Stimulated activated CD4-positive, alpha-beta T cell treated with anti-CD3 and anti-CD28 coated beads, TNF-alpha, amount 100 ng/mL, for 4 hours (primary cell): ENCODE results near the gene GOLGA6L25.
"Not testable (repeated sequence)": the region's sequence is repeated elsewhere in the genome, so short reads cannot be mapped to it uniquely, and the experiment has no call there.

ENCODE experiments used
- DNase-seq, 3 experiments: peaks; one replicate each; pipeline ENCODE4 v3.0.0-alpha.2; 2020; ENCODE audit warnings: low read depth in 3 of 3

GOLGA6L25 gene, protein sequence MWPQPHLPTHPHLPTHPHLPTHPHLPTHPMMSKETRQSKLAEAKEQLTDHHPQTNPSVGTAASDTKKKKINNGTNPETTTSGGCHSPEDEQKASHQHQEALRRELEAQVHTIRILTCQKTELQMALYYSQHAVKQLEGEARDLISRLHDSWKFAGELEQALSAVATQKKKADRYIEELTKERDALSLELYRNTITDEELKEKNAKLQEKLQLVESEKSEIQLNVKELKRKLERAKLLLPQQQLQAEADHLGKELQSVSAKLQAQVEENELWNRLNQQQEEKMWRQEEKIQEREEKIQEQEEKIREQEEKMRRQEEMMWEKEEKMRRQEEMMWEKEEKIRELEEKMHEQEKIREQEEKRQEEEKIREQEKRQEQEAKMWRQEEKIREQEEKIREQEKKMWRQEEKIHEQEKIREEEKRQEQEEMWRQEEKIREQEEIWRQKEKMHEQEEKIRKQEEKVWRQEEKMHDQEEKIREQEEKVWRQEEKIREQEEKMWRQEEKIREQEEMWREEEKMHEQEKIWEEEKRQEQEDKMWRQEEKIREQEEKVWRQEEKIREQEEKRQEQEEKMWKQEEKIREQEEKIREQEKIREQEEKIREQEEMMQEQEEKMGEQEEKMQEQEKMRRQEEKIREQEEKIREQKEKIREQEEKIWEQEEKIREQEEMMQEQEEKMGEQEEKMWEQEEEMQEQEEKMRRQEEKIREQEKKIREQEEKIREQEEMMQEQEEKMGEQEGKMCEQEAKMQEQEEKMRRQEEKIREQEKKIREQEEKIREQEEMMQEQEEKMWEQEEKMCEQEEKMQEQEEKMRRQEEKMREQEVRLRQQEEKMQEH

DNA sequence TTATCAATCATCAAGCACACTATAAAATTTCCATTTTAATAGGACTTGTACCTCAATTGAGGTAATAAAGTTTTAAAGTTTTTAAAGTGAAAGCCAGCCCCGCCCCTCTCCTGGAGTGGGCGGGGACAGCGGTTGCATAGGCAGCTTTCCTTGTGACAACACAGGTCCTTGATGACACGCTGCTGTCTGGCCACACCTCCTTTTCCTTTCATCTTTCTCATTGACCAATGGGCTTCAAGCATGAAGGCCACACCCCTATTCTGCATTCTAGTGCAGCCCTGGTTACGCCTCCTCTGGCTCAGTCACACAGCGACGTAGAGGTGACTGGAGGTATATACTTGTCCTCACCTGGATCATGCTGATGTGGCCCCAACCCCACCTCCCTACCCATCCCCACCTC is at the start of gene GOLGA6L25:
Gene GOLGA6L25 (plus strand): TSS at position 301 of the 400 bp plus-strand sequence. CDS start 61 bp downstream, at position 362.
- not testable (repeated sequence) for DNase-seq

DNA sequence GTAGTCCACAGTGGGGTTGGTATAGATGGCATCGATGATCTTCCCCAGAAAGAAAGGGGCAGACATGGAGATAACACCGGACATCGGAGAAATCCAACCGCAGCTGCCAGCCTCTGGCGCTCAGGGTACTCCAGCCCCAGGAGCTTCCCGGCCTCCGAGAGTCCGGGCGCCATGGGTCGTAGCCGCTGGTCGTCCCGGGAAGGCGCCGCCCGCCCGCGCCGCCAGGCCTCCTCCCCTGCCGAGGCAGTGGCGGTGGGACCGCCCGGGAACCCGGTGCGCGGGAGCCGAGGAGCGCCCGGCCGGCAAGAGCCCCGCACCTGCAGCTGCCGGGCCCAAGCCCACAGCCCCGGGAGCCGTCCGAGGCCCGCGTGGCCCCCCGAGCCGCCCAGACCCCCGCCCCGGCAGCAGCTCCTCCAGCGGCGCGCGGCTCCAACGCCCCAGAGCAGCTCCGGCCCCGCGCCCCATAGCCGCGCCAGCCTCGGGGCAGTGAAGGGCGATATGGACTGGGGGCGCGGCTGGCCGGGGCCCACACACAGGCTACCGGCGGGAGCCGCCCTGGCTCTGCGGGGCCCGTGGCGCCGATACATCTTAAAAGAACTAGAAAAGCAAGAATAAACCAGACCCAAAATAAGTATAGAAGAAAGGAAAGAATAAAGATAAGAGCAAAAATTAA is 45.0 kb upstream of the GOLGA6L25 start:
- DNase-seq, result not testable (repeated sequence)

DNA sequence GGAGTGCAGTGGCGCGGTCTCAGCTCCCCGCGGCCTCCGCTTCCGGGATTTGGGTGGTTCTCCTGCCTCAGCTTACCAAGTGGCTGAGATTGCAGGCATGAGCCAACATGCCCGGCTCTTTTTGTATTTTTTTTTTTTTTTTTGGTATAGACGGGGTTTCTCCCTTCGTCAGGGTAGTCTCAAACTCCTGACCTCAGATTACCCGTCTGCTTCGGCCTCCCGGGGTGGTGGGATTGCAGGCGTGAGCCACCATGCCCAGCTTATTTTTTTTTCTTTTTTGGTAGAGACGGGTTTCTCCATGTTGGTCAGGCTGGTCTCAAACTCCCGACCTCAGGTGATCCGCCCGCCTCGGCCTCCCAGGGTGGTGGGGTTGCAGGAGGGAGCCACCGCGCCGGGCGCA is 39.2 kb upstream of the GOLGA6L25 start:
- DNase-seq, result not testable (repeated sequence)

DNA sequence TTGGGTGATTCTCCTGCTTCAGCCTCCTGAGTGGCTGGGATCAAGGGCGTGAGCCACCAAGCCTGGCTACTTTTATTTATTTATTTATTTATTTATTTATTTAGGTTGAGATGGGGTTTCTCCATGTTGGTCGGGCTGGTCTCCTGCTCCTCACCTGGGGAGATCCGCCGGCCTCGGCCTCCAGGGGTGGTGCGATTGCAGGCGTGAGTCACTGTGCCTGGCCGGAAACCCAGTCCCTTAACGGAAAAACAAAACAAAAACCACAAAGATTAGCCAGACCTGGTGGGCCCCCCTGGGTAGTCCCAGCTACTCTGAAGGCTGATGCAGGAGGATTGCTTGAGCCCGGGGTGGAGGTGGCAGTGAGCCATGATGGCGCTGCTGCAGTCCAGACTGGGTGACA is 38.2 kb upstream of the GOLGA6L25 start:
- DNase-seq, result not testable (repeated sequence)

DNA sequence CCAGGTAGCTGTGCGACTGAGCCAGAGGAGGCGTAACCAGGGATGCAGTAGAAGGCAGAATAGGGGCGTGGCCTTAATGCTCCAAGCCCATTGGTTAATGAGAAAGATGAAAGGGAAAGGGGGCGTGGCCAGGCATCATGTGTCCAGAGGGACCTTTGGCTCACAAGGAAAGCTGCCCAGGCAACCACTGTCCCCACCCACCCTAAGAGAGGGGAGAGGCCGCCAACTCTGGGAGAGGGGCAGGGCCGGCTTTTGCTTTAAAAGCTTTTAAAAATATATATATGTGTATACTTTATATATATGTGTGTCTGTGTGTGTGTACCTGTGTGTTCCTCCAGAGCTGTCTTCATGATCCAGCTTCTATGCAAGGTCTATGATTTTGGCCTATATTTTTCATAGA is 20.4 kb upstream of the GOLGA6L25 start, which contains the start of gene GOLGA8G:
Gene GOLGA8G (minus strand): TSS at position 18 of the 400 bp plus-strand sequence. CDS start 62 bp downstream, outside the sequence.
- not testable (repeated sequence) for DNase-seq

DNA sequence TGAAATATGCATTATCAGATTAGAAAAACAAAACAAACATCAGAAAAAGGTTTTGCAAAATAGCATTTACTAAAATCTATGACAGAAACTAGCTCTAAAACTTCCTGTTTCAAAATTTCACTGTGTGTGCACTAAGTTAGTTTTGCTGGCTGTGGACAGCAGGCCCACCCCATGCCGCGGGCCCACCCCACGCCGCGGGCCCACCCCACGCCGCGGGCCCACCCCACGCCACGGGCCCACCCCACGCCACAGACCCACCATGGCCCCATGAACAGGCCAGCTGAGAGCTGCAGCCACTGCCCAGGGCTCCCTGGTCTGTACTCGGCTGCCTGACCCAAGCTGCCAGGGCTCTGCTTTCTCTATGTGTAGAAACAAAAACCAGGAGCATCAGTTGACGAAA is 20.0 kb downstream of the GOLGA6L25 start:
- not testable (repeated sequence) for DNase-seq

DNA sequence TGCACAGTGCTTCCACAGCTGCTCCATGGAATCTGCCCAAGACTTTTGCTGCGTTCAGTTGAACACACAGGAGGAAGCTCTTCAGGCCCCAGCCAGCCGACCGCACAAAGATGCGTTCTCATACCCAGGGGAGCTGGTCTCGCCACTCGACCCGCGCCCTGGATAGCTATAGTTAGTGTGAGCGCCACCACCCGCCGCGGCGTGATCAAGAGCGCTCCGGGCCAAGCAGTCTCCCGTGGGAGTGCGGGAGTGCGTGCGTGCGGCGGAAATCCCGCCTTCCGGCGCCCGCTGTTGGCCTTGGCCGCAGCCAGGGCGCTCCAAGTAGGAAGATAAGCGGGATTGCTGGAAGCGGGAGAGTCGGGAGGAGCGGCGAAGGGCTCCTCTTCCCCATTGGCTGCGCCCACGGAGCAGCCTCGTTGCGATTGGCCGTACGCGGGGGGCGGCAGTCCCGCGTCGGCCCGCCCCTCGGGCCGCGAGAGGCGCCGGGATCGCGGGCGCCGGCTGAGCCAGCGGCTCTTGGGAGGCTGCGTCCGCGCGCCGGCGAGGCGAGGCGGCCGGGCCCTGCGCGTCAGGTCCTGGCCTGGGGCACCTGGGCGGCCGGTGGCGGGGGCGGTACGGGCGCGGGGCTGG is 35.7 kb downstream of the GOLGA6L25 start:
- not testable (repeated sequence) for DNase-seq

DNA sequence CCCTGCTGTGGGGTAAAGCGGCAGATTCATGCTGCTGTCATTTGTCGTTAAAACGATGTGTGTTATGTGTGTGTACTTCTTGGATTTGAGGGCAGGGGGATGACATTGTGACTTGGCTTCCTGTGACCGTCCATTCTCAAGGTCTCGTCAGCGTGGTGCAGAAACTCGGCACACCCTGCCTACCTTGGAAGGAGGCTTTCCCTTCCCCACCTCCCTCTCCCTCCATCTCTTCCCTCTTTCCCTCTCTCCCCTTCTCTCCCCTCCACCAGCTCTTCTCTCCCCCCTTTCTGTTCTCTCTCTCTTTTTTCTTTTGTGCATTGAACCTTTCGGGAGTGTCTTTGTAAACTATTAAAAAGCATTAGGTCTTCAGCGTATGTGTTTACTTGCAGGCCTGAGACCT is 36.4 kb downstream of the GOLGA6L25 start:
- DNase-seq, result not testable (repeated sequence)

DNA sequence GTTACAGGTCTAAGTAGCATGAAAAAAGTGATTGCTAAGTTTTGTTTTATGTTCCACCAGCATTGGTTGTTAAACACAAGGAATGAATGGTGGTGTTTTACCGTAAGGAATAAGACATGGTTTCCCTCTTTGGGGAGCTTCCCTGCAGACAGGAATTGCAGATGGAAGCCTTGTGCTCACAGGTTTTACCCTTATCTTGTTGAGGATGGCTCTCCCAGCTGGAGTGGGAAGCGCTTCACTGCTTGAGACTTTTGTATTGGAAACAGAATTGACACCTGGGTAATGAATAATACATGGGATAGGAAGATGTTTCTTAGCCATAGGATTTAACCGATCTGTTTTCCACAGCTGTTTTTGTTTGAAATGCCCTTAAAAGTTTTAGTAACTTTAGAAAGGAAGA is 39.0 kb downstream of the GOLGA6L25 start:
- DNase-seq, result not testable (repeated sequence)

DNA sequence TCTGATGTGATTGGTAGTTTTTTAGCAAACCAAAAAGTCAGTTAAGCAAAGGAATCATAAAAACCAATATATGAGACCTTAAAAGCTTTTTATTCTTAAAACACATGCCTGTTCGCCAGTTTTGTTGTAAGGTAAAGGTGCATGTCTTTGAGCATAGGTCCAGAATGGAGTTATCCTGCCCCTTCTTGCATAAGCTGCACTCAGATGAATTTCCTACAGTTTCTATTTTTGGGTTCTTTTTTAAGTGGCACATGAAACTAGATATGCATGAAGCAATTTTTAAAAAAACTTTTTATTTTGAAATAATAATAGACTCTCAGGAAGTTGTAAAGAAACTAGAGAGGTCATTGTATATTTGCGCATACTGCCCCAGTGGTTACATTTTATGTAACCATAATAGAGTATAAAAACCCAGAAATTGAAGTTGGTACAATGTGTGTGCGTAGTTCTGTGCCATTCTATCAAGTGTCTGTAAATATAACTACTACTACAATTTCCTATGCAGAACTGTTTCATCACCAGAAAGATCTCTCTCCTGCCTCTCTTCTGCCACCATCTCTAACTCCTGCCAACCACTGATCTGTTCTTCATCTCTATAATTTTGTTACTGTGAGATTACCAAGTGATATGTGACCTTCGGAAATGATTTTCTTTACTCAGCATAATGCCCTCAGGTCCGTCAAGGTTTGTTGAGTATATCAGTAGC is 40.2 kb downstream of the GOLGA6L25 start:
- DNase-seq, result not testable (repeated sequence)

DNA sequence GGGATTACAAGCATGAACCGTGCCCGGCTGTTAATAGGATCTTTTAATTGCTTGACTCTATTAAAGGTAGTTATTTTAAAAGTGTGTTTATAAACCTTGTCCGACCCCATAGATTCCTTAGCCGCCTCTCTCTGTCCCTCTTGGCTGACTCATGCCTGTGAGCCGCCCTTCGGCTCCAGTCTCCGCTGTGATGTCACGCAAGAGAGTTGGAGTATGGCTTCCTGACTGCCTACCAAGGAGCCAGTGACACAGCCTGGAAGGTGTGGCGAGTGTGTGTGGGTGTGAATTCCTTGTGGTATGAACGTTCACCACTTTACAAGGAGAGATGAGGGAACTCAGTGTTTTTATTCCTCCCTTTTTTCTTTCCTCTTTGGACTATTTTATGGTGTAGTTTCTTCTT is 44.1 kb downstream of the GOLGA6L25 start:
- not testable (repeated sequence) for DNase-seq

DNA sequence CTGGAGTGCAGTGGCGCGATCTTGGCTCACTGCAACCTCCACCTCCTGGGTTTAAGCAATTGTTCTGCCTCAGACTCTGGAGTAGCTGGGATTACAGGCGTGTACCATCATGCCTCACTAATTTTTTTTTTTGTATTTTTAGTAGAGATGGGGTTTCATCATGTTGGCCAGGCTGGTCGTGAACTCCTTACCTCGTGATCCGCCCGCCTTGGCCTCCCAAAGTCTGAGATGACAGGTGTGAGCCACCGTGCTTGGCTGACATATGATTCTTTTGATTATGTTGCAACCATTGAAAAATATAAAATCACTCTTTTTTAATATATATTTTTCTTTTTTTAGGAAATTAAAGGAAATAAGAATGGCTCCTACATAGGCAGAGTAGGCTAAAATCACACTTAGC is 44.8 kb downstream of the GOLGA6L25 start:
- not testable (repeated sequence) for DNase-seq

DNA sequence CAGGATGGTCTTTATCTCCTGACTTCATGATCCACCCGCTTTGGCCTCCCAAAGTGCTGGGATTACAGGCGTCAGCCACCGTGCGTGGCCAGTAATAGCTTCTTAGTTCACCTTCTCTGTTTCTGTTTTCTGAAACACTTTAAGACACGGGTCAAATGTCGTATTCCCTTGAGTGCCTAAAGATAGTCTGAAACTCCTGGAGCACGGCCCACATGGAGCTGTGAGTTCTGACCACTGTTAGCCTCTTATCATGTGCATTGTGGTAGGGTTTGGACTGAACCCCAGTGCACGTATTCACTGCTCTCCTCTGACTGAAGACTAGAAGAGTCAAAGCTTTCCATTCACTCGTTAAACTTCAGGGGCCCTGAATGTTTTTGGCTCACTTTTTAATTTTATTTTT is 48.8 kb downstream of the GOLGA6L25 start:
- not testable (repeated sequence) for DNase-seq
